ENCODE data around the gene RTKN. TPM values are rescaled to one million over a fixed set of nuclear protein-coding genes. Genes with fewer than 3 reads are reported as not detected.
"Not testable (repeated sequence)": the region's sequence is repeated elsewhere in the genome, so short reads cannot be mapped to it uniquely, and the experiment has no call there.

Gene RTKN, protein sequence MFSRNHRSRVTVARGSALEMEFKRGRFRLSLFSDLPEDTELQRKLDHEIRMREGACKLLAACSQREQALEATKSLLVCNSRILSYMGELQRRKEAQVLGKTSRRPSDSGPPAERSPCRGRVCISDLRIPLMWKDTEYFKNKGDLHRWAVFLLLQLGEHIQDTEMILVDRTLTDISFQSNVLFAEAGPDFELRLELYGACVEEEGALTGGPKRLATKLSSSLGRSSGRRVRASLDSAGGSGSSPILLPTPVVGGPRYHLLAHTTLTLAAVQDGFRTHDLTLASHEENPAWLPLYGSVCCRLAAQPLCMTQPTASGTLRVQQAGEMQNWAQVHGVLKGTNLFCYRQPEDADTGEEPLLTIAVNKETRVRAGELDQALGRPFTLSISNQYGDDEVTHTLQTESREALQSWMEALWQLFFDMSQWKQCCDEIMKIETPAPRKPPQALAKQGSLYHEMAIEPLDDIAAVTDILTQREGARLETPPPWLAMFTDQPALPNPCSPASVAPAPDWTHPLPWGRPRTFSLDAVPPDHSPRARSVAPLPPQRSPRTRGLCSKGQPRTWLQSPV
- 10 to 100 TPM in 2 of 3 donors, 1 to 10 TPM in 1; 8.5 to 28.0 (median 13.2) TPM for polyA plus RNA-seq

DNA sequence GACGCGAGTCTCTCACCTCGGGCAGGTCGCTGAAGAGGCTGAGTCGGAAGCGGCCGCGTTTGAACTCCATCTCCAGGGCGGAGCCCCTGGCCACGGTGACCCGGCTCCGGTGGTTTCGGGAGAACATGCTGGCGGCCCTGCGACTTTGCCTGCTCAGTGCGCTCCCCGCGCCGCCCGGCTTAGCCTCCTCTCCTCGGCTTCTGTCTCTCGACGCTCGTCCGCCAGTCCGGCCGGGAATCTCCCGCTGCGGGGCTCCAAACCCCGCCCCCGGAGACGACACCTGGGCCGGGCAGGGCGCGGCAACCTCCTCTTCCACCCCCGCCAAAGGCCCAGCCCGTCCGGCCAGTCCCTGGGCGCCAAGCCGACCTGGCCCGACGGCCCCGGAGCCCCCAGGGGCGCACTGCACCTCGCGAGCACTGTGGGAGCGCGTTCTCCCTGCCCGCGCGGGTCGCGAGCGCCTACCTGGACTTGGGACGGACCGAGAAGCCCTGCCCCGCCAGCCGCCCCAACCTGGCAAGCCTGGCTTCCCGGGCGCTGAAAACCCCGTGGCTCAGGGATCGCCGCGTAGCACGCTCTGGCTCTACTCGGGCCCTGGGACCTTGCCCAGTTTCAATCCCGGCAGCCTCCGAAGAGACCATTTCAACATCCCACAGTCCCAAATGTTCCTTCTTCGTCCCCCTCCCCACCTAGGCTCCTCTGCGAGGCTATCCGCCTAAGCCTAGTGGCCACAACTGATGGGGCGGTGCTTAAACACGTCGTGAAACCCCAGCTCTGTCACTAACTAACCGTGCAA, at the start of gene RTKN:
Gene RTKN, minus strand, starts transcription at position 248 of the 793 bp plus-strand sequence. Its CDS starts 121 bp downstream, at position 127.
- WGBS, 3 donors: 7 to 14% (median 13%) methylated on average over 70 to 75 of the region's 75 CpGs

GRCh38 chr2:74489906-74490305, 48.2 kb upstream of the RTKN start:
- H3K27ac ChIP-seq (ENCODE audit: low read depth, low read length): no peak overlapping the region
- 88 to 92% (median 91%) methylated on average over 9 of the region's 9 CpGs for WGBS, 3 donors

More for the DNA sequence above, at the start of gene RTKN:
- no peak within 1 kb of the TSS for H3K27ac ChIP-seq (ENCODE audit: low read depth, low read length)

DNA sequence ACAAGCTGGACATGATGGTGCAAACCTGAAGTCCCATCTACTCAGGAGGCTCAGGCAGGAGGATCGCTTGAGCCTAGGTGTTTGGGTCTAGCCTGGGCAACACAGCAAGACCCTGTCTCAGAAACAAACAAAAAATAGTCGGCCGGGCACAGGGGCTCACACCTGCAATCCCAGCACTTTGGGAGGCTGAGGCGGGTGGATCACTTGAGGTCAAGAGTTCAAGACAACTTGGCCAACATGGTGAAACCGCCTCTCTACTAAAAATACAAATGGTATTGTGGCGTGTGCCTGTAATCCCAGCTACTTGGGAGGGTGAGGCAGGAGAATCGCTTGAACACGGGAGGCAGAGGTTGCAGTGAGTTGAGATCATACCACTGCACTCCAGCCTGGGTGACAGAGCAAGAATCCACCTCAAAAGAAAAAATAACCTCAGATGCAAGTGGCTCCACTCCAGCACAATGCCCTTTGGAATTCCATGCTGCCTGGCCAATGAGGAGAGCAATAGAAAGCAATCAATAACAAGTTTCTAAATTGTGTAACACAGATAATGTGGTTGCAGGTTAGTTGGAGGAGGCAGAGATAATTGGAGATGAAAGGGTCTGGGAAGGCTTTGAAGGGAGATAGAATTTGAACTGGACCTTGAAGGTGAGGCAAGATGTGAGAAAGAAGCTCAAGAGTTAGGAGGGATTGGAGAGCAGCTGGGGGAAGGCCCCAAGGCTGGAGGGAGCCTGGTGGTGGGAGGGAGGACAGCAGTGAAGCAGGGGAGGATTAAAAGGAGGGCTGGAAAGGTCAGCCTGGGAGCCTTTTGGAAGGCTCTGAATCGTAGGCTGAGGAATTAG, 47.1 kb upstream of the RTKN start:
- 86 to 94% (median 90%) methylated on average over 9 of the region's 9 CpGs for WGBS, 3 donors
- no peak overlapping the region for H3K27ac ChIP-seq (ENCODE audit: low read depth, low read length)

- no peak overlapping the region for H3K27ac ChIP-seq (ENCODE audit: low read depth, low read length)
- 80 to 95% (median 84%) methylated on average over 2 of the region's 2 CpGs for WGBS, 3 donors
Measured at GRCh38 chr2:74486141-74486540, 44.4 kb upstream of the RTKN start.

- 78 to 79% (median 79%) methylated on average over 19 of the region's 19 CpGs for WGBS, 3 donors
- not testable (repeated sequence) for H3K27ac ChIP-seq (ENCODE audit: low read depth, low read length)
Measured at GRCh38 chr2:74483675-74484164, 42.0 kb upstream of the RTKN start.

DNA sequence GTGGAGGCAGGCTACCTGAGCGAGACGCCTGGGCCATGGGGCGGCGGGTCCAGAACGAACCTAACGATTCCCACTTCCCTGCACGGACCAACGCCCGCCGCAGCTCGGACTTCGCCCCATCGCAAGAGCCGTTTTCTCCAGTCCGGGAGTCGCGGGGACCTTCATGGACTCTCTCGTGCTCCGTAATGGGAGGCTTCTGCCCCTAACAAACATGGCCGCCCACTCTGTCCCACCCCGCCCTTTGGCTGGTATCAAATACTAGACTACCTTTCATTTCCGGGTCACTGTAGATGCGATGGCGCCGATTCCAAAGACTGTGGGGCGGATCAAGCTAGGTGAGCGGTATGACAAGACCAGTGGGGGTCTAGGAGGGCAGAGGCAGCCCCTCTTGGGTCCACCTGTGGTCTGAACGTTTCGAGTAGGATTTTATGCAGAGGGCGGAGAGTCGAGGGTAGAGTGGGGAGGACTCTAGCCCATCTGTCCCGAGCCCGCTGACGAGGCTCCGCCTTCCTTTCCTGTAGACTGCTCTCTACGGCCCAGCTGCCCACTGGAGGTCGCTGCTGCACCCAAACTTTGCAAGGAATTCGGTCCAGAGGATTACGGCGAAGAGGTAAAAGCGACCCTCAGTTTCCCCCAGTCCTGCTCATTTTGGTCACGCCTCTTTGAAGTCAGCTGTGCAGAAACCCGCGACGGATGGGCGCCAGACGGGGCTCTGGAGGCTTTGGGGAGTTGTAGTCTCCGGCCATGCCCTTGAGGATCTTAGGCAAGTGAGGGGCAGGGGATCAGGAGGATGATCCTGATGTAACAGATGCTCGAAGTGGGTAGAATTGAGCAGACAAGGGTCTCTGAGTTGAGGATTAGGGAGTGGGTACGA, 41.3 kb upstream of the RTKN start, which contains the start of the genes CCDC142 and TTC31:
Gene CCDC142, minus strand, starts transcription at position 198 of the 874 bp plus-strand sequence. Its CDS starts 161 bp downstream, at position 37.
Gene TTC31, plus strand, starts transcription at position 281 of the 874 bp plus-strand sequence. Its CDS starts 15 bp downstream, at position 296.
- H3K27ac ChIP-seq (ENCODE audit: low read depth, low read length): no peak within 1 kb of the TSS
- WGBS, 3 donors: 1% methylated on average over 48 to 50 of the region's 50 CpGs

DNA sequence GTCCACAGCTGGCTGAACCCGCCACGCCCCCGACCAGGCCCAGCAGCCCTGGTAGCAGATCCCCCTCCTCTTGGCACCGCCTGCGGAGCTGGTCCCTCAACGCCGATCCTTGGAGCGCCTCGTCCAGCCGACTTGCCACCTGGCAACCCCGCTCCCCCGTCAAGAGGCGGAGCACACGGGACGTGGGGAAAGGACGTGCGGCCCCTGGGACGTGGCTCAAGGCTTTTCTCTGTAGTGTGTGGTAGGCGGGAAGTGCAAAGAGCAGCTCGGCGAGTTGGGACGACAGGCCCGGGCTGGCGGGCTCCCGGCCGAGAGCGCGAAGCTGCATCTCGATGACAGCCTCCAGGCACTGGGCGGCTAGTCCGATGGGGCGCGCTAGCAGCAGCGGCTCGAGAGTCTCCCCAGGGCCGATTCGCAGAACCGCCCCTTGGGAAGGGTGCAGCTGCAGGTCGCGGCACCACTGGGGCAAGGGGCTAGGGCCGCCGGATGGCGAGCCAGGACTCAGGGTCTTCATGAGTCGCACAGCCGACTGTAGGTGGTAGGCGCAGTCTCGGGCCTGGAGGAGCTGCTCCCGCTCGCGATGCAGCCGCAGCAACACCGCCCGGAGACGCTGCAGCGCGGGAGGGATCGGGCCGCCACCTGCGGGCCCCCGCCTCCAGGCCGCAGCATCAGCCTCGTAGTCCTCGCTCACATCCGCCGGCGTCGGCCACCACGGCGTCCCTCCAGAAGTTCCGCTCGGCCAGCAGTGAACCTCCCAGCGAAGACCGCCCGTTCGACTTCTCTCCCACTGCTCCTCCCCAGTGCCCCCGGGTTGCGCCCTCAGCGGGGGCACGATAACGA, 40.4 kb upstream of the RTKN start:
- H3K27ac ChIP-seq (ENCODE audit: low read depth, low read length): no peak overlapping the region
- 1 to 2% (median 1%) methylated on average over 73 to 80 of the region's 80 CpGs for WGBS, 3 donors

- no peak overlapping the region for H3K27ac ChIP-seq (ENCODE audit: low read depth, low read length)
- 43 to 48% (median 46%) methylated on average over 3 of the region's 3 CpGs for WGBS, 3 donors
Measured at GRCh38 chr2:74481431-74481830, 39.7 kb upstream of the RTKN start.

DNA sequence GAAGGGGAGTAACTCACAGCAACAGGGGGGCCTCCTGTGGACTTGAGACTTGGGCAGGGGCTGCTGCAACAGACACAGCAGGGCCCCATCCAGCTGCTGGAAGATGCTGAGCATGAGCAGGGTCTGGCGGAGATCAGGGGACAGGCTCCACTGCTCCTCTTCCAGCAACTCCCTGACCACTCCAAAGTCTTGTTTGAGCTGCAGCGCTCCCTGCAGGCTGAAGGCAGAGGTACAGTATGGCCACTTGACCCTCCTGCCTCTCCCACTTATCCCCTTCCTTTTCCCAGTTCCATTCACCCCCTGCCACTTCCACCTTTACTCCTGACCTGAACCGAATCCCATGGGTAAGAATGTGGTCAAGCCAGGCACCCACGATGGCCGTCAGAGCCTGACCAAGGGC, 33.2 kb upstream of the RTKN start:
- WGBS, 3 donors: 78 to 91% (median 82%) methylated on average over 5 of the region's 5 CpGs
- H3K27ac ChIP-seq (ENCODE audit: low read depth, low read length): no peak overlapping the region

DNA sequence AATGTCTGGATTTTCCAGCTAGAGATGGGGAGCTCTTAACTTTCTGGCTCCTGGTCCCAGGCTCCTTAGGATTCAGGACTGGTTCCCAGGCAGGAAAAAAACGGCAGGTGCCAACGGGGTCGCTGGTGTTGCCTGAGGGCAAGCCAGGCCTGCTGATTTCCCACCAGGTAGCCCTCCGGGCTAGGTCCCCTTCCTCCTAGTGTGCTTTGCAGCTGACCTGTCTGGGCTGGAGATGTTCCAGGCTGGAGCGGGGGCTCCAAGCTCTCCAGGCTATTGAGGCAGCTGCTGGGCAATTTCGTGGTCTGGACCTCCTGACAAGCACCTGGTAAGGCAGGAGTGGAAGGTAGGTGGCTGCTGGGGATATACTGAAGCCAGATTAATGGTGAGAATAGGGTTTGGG, 32.7 kb upstream of the RTKN start:
- 92 to 96% (median 92%) methylated on average over 6 of the region's 6 CpGs for WGBS, 3 donors
- no peak overlapping the region for H3K27ac ChIP-seq (ENCODE audit: low read depth, low read length)

DNA sequence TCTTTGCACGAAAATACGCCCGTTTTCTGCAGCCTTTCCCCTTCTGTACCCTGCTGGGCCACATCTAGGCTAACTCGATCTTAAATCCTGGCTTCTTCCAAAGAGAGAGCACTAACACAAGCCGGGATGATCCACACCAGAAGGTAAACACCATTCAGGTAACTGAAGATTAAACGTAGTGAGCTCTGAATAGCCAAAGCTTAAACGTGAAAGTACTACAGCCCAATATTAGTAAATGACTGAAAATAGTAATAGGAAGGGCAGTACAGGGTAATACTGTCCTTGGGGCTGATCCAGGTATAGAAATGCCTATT, 31.2 kb upstream of the RTKN start:
- 8 to 15% (median 10%) methylated on average over 7 of the region's 7 CpGs for WGBS, 3 donors
- no peak overlapping the region for H3K27ac ChIP-seq (ENCODE audit: low read depth, low read length)

DNA sequence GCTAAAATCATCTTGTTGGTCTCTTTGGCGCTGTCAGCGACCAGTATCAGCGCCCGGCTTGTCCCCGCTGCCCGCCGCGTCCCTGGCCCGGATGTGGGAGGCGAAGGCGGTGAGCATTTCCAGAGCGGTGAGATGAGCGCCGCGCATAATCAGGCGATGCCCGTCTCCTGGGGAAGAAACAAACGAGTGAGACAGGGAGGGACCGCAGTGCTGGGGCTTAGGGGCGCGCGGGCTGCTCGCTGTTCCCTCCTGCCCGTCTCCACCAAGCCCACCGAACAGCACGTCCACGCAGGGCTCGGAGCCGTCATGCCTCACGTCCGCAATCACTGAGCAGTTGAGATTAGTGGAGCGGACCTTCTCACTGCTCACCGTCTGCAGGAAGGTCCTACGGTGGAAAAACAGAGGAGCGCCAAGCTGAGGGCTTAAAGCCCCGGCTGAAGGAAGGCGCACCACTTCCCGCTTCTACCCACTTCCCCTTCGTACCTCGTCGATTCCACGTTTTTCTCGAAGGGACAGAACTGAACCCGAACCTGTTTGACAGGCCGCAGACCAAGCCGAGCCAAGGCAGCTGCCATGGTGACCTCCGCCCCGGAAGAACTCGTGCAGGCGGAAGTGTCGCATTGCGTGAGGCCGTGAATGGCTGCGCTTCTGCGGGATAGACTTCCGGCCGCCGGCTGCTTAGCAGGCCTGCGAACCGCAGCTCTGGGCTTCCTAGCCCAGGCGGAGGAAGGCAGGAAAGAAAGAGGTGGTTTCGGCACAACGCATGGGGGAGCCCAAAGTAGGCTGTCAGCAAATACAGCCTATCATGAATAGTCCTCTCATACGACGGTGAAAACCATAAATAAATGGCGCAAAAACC, 30.6 kb upstream of the RTKN start, which contains the start of gene MRPL53:
Gene MRPL53, minus strand, starts transcription at position 595 of the 859 bp plus-strand sequence. Its CDS starts 20 bp downstream, at position 575.
- 0 to 1% (median 1%) methylated on average over 66 of the region's 66 CpGs for WGBS, 3 donors
- H3K27ac ChIP-seq (ENCODE audit: low read depth, low read length): peak within 1 kb of the TSS; percentile 31

DNA sequence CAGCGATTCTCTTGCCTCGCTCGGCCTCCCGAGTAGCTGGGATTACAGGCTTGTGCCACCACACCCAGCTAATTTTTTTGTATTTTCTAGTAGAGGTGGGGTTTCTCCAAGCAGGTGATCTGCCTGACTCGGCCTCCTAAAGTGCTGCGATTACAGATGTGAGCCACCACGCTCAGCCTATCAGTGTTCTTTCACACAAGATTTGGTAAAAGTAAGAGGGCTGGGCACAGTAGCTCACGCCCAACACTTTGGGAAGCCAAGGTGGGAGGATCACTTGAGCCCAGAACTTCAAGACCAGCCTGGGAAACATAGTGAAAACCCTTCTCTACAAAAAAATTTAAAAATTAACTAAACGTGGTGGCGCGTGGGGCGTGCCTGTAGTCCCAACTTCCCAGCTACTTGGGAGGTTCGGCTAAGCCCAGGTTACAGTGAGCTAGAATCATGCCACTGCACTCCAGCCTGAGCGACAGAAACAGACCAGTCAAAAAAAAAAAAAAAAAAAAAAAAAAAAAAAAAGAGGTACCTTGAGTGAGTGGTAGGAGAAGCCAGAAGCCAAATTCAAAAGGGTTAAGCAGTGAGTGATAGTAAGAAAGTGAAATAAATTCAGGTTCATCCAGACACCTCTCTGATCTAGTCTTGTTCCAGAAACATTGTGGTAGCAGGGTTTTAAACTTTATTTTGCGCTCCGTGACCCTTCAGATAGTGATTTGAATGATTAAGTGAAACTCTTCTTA, 29.8 kb upstream of the RTKN start:
- no peak overlapping the region for H3K27ac ChIP-seq (ENCODE audit: low read depth, low read length)
- WGBS, 3 donors: 52 to 63% (median 60%) methylated on average over 16 of the region's 16 CpGs

DNA sequence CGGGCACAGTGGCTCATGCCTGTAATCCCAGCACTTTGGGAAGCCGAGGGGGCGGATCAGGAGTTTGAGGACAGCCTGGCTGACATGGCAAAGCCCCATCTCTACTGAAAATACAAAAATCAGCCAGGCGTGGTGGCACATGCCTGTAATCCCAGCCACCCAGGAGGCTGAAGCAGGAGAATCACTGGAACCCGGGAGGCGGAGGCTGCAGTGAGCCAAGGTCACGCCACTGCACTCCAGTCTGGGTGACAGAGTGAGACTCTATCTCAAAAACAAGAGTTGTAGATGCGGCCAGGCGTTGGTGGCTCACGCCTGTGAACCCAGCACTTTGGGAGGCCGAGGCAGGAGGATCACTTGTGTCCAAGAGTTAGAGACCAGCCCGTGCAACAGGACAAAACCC, 29.0 kb upstream of the RTKN start:
- H3K27ac ChIP-seq (ENCODE audit: low read depth, low read length): not testable (repeated sequence)
- WGBS, 3 donors: 93 to 96% (median 95%) methylated on average over 12 of the region's 12 CpGs

GRCh38 chr2:74464406-74464805, 22.7 kb upstream of the RTKN start:
- 1 to 8% (median 6%) methylated on average over 13 of the region's 13 CpGs for WGBS, 3 donors
- no peak overlapping the region for H3K27ac ChIP-seq (ENCODE audit: low read depth, low read length)
